Left ventricle myocardium inferior (tissue), 1 donor: ENCODE data around the gene FIGLA. TPM values are rescaled to one million over a fixed set of nuclear protein-coding genes. Genes with fewer than 3 reads are reported as not detected.
A peak's percentile ranks its signal among the peaks of the same experiment; 100 is the strongest.

ENCODE experiments used
- DNase-seq: peaks from one replicate; pipeline ENCODE4 v3.0.0-alpha.2; 2020
- H3K27ac ChIP-seq: fragments of 200-600 bp; replicated peaks from 2 replicates; pipeline ENCODE4 v1.8.0; 2021
- H3K27me3 ChIP-seq: fragments of 200-600 bp; 2 replicates; pipeline ENCODE4 v1.8.0; 2021; ENCODE audit warnings: low read depth
- H3K36me3 ChIP-seq: fragments of 200-600 bp; 2 replicates; pipeline ENCODE4 v1.8.0; 2021
- H3K4me1 ChIP-seq: fragments of 200-600 bp; 2 replicates; pipeline ENCODE4 v1.8.0; 2021
- H3K4me3 ChIP-seq: fragments of 200-600 bp; 2 replicates; pipeline ENCODE4 v1.8.0; 2021; ENCODE audit warnings: mild to moderate bottlenecking, moderate library complexity
- H3K9me3 ChIP-seq: fragments of 200-600 bp; replicated peaks from 2 replicates; pipeline ENCODE4 v1.8.0; 2021
- intact Hi-C: fragments of 100-400 bp; cut with micrococcal nuclease; formaldehyde crosslinking; loops from one replicate; pipeline ENCODE4 v1.11.0; 2022
- total RNA-seq: library from RNA; stranded (reverse); fragmentation: NEBNext Ultra II Directional; extraction: Animal tissue kit (Norgen Biotek cat#: 25700); gene quantifications from one replicate; pipeline ENCODE4 v1.2.1, GENCODE V29; 2021
- TF ChIP-seq, protein P1 (sequence below): fragments of 200-600 bp; IDR thresholded peaks from 2 replicates; pipeline ENCODE4 v1.8.0; 2021; ENCODE audit warnings: antibody characterized with exemption, mild to moderate bottlenecking, borderline replicate concordance
- donor health status: DM: no; HTN: yes; CAD: no; lungs with severe emphysema.

Gene FIGLA
- total RNA-seq, 1 donor from 2014 or later, result not detected

DNA sequence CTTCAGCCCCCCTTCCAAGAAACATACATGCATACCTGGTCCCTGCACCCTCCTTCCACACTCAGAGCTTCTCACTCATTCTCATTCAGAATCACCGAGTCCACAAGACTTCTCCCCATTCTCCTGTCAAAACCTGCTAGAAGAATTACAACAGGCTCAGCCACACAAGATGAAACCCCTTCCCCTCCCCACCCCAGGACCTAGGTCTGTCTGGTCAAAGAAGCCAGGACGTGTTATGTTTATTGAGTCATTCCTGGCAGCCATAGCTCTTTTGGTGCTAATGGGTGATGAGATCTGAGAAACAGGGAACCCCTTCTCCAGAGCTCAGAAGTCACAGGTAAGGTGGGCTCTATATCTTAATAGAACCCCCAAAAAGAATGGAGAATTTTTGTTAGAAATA is 21.0 kb downstream of the FIGLA start:
- intact Hi-C loops, result no loop called here
- Histone ChIP-seq H3K27ac (no peak overlapping the region), H3K4me3 (no peak overlapping the region), H3K4me1 (peaks cover 16% of the 10 kb centered on the region), H3K36me3 (no peaks in the 10 kb centered on the region), H3K27me3 (peaks cover 84% of the 10 kb centered on the region), H3K9me3 (no peaks in the 10 kb centered on the region)
- TF ChIP-seq, protein P1, sequence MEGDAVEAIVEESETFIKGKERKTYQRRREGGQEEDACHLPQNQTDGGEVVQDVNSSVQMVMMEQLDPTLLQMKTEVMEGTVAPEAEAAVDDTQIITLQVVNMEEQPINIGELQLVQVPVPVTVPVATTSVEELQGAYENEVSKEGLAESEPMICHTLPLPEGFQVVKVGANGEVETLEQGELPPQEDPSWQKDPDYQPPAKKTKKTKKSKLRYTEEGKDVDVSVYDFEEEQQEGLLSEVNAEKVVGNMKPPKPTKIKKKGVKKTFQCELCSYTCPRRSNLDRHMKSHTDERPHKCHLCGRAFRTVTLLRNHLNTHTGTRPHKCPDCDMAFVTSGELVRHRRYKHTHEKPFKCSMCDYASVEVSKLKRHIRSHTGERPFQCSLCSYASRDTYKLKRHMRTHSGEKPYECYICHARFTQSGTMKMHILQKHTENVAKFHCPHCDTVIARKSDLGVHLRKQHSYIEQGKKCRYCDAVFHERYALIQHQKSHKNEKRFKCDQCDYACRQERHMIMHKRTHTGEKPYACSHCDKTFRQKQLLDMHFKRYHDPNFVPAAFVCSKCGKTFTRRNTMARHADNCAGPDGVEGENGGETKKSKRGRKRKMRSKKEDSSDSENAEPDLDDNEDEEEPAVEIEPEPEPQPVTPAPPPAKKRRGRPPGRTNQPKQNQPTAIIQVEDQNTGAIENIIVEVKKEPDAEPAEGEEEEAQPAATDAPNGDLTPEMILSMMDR, result no peak
- no peak for DNase-seq

- DNase-seq, result no peak
- H3K9me3 ChIP-seq, result no peaks in the 10 kb centered on the region
- intact Hi-C loops, result no loop called here
- no peaks in the 10 kb centered on the region for H3K36me3 ChIP-seq
- H3K4me3 ChIP-seq, result no peak overlapping the region
- peaks cover 16% of the 10 kb centered on the region for H3K4me1 ChIP-seq
- H3K27ac ChIP-seq, result no peak overlapping the region
- TF ChIP-seq, protein P1, result no peak
- H3K27me3 ChIP-seq, result peaks cover 84% of the 10 kb centered on the region
Observed at GRCh38 chr2:70768590-70769085, 21.8 kb downstream of the FIGLA start.

GRCh38 chr2:70767699-70768589 is 22.5 kb downstream of the FIGLA start, which contains the start of gene ADD2:
Gene ADD2 (minus strand): TSS chr2:70768200. CDS start chr2:70706408, 61,792 bp downstream.
- Histone ChIP-seq H3K36me3 (no peaks in the 10 kb centered on the region), H3K27me3 (peaks cover 83% of the 10 kb centered on the region), H3K4me3 (peak within 1 kb of the TSS; percentile 67), H3K9me3 (no peaks in the 10 kb centered on the region), H3K27ac (peak within 1 kb of the TSS; percentile 55), H3K4me1 (peaks cover 16% of the 10 kb centered on the region)
- TF ChIP-seq, protein P1, result peak; percentile 41
- intact Hi-C loops, result no loop called here
- peak; percentile 20 for DNase-seq

DNA sequence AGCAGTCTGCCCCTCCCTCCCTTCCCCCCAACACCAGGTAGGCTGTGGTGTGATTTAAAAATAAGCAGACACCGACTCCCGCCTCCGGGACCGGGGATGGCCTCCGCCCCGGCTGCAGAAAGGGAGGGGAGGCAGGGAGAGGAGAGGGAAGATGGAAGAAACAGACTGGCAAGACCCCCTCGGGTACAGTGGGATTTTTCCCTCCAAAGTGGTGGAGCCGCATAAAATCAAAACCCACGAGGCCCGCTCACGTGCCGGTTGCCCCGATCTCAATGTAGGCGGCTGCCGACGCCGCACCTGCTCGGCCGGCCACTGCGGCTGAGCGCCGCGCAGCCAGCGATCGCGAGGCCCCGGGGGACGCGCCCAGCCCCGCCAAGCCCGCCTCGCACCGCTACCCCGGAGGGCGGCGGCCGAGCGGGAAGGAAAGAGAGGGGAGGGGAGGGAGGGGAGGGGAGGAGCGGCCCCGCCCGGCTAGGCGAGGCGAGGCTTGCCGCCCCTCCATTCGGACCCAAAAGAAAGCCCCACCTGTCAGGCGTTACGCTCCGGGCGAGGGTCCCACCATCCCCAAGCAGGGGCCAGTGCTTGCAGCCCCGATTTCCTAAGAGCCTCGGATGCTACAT is 23.3 kb downstream of the FIGLA start:
- H3K27ac ChIP-seq, result peak overlapping the region; percentile 55
- H3K27me3 ChIP-seq, result peaks cover 81% of the 10 kb centered on the region
- DNase-seq, result no peak
- H3K4me1 ChIP-seq, result peaks cover 16% of the 10 kb centered on the region
- no peaks in the 10 kb centered on the region for H3K36me3 ChIP-seq
- peak overlapping the region; percentile 67 for H3K4me3 ChIP-seq
- no peaks in the 10 kb centered on the region for H3K9me3 ChIP-seq
- TF ChIP-seq, protein P1, result no peak
- intact Hi-C loops, result no loop called here

DNA sequence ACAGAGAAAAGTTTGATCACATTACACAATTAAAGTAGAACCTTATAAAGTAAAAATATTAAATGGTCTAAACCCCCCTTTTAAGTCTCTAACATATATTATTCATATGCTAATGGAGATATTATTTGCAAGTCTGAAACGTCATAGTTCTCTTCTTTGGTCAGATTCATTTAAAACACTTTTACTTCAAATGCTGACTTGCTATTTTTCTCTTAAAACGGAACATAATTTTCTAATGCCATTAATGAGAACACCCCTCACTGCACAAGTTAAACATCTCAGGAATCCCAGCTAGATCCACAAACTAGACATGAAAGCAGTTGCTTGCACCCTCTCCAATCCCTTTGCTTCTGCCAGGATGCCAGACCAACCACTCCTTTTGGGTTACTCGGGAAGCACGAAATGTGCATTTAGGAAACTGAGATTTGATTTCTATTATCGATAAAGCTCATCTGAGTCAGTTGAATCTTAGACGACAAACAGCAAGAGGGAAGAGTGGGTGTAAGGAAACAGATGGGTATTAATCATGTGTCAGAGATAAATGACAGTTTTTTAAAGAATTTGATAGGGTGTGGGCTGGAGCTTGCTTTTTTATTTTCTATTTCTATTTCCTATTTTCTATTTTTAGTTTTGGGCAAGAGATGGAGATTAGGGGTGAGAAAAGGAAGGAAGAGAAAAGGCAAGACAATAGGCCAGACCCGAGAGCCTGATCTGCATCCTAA is 23.9 kb downstream of the FIGLA start:
- TF ChIP-seq, protein P1, result no peak
- Histone ChIP-seq H3K4me1 (peaks cover 16% of the 10 kb centered on the region), H3K9me3 (no peaks in the 10 kb centered on the region), H3K4me3 (peak overlapping the region; percentile 67), H3K27ac (no peak overlapping the region), H3K36me3 (no peaks in the 10 kb centered on the region), H3K27me3 (peaks cover 83% of the 10 kb centered on the region)
- intact Hi-C loops, result no loop called here
- DNase-seq, result no peak
